Subcutaneous adipose tissue (tissue), 4 donors: ENCODE results near the gene CXorf65. TPM values are rescaled to one million over a fixed set of nuclear protein-coding genes. Genes with fewer than 3 reads are reported as not detected.

ENCODE experiments used
- total RNA-seq, 4 donors: library from RNA; depleted of rRNA; stranded (reverse); fragments of >200 nt; gene quantifications; one replicate each; pipeline ENCODE4 v1.1.0, GENCODE V29; 2016
- TF ChIP-seq, protein P1 (sequence below): fragments of 450-650 bp; IDR thresholded peaks from one replicate; pipeline ENCODE4 v1.5.1; 2016; ENCODE audit warnings: low read depth, mild to moderate bottlenecking, control low read depth, antibody characterized with exemption, moderate library complexity

Gene CXorf65
- total RNA-seq = not detected

DNA sequence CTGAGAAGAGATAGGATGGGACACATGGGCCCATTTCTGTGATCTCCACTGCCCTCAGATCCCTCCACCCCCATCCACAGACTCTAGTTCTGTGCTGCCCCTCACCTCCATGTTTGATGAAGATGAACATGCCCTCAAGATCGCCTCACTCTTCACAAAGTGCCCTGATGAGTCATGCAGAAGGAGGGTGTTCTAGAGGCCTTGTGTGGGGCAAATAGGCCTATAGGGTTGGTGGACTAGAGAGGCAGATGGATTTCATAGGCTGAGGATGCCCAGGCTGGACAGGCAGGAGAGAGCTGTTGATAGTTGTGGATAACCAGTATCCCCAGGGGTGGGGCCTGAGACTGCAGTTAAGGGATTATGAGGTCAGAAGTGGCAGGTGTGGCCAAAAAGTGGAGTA lies at the start of gene CXorf65:
CXorf65 (minus strand) TSS at position 314 of the 400 bp plus-strand sequence; CDS start at position 130, 184 bp downstream.
- TF ChIP-seq, protein P1, sequence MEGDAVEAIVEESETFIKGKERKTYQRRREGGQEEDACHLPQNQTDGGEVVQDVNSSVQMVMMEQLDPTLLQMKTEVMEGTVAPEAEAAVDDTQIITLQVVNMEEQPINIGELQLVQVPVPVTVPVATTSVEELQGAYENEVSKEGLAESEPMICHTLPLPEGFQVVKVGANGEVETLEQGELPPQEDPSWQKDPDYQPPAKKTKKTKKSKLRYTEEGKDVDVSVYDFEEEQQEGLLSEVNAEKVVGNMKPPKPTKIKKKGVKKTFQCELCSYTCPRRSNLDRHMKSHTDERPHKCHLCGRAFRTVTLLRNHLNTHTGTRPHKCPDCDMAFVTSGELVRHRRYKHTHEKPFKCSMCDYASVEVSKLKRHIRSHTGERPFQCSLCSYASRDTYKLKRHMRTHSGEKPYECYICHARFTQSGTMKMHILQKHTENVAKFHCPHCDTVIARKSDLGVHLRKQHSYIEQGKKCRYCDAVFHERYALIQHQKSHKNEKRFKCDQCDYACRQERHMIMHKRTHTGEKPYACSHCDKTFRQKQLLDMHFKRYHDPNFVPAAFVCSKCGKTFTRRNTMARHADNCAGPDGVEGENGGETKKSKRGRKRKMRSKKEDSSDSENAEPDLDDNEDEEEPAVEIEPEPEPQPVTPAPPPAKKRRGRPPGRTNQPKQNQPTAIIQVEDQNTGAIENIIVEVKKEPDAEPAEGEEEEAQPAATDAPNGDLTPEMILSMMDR = no peak

DNA sequence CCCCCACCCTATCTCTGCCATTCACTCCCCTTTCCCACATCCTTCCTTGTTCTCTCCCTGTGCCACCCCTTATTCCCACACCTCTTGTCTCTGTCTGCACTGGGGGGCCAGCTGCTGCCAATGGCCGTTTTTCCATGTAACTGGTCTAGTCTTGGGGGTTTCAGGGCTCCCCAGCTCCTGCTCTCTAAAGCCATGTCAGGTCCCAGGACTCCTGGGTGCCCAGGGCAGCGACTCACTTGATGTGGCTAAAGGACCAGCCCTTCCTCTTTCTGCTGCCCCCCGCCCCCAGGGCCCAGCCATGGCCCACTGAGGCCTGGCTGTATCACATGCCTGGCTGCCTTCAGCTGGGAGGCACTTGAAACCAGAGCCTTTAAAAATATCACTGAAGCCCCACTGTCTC lies 48.1 kb upstream of the CXorf65 start:
- TF ChIP-seq, protein P1 = no peak

DNA sequence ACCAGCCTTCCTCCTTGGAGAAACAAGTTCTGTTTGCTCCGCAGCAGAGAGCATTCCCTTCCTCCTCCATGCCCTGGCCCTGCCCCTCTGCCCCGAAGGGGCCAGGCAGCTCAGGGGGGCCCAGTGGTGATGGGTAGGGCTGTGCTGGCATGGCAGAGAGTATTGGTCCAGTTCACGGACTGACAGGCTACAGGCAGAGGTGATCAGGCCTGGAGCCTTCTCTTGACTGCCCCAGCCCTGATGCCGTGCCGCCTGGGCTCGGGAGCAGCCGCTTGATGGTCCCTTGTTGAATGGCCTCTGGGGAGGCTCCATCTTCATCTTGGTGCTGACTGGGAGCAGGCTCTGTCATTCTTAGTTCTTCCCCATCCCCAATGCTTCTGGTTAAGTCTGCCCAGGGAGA lies 47.7 kb upstream of the CXorf65 start:
- TF ChIP-seq, protein P1 = no peak

GRCh38 chrX:71151366-71151765 lies 44.8 kb upstream of the CXorf65 start:
- TF ChIP-seq, protein P1 = no peak

GRCh38 chrX:71148278-71148663 lies 41.7 kb upstream of the CXorf65 start:
- TF ChIP-seq, protein P1 = no peak

DNA sequence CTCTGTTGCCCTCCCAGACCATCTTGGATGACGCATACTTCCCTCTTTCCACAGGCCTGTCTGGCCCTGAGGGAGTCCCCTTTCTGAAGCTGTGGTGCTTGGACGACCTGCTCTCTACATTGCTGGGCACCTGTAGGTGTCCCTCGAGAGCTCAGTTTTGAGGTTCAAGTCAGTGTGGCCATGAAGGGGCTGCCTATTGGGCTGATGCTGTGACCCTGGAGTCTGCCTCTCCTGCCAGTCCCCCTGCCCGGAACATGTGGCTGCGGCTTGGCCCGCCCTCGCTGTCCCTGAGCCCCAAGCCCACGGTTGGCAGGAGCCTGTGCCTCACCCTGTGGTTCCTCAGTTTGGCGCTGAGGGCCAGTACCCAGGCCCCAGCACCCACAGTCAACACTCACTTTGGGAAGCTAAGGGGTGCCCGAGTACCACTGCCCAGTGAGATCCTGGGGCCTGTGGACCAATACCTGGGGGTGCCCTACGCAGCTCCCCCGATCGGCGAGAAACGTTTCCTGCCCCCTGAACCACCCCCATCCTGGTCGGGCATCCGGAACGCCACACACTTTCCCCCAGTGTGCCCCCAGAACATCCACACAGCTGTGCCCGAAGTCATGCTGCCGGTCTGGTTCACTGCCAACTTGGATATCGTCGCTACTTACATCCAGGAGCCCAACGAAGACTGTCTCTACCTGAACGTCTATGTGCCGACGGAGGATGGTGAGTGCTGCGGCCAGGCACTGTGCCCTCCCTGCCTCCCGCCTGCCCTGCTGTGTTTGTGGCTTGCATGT lies 41.1 kb upstream of the CXorf65 start:
- TF ChIP-seq, protein P1 = no peak

GRCh38 chrX:71144651-71145050 lies 38.1 kb upstream of the CXorf65 start, which contains the start of gene NLGN3:
TSS of gene NLGN3 (plus strand) at chrX:71144841. CDS start at chrX:71147750, 2,909 bp downstream.
- TF ChIP-seq, protein P1 = no peak
